Mucosa of stomach (tissue), 1 donor: ENCODE measurements around the gene MAJIN.

Source experiments
- H3K27me3 ChIP-seq: one replicate; pipeline ENCODE4 v1.7.0; 2013; ENCODE audit warnings: mild to moderate bottlenecking, low read length; ENCODE audit not compliant: control insufficient read depth, insufficient read depth
- H3K36me3 ChIP-seq: one replicate; pipeline ENCODE4 v1.7.0; 2013; ENCODE audit warnings: low read length; ENCODE audit not compliant: control insufficient read depth, insufficient read depth
- H3K4me1 ChIP-seq: one replicate; pipeline ENCODE4 v1.7.0; 2013; ENCODE audit warnings: mild to moderate bottlenecking, low read length; ENCODE audit not compliant: control insufficient read depth, insufficient read depth
- H3K4me3 ChIP-seq: one replicate; pipeline ENCODE4 v1.7.0; 2013; ENCODE audit warnings: low read length
- H3K9ac ChIP-seq: one replicate; pipeline ENCODE4 v1.7.0; 2013; ENCODE audit warnings: mild to moderate bottlenecking, low read length, moderate library complexity
- H3K9me3 ChIP-seq: one replicate; pipeline ENCODE4 v1.7.0; 2013; ENCODE audit warnings: mild to moderate bottlenecking, low read length, moderate library complexity; ENCODE audit not compliant: control insufficient read depth
- donor health status: Pancreatic carcinoma.

The MAJIN gene

DNA sequence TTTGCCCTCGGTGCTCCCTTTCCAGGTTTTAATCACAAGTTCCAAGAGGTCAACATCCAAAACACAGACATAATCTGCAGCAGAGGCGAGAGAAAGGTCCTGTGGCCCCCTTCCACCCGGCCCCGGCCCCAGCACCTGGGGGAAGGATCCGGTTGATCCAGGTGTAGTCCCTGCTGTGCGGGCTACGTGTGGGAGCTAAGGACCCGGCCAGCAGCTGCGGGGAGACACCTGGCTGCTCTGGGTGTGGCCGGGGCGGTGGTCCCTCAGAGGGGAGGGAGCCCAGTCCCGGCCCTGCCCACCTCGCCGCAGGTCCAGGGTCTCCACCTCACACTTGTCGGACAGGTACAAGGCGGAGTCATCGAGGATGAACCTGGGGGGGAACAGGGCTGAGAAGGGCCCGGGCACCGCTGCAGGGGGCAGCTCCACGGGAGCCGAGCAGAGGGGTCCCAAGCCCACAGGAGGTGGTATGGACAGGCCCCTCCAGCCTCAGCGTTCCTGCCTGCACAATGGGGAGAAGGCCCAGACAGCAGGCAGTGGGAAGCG lies 68.5 kb downstream of the MAJIN start:
- no peak overlapping the region for H3K4me3 ChIP-seq
- H3K27me3 ChIP-seq = no peaks in the 10 kb centered on the region
- no peaks in the 10 kb centered on the region for H3K4me1 ChIP-seq
- H3K9ac ChIP-seq = no peak overlapping the region
- no peaks in the 10 kb centered on the region for H3K36me3 ChIP-seq
- no peaks in the 10 kb centered on the region for H3K9me3 ChIP-seq

DNA sequence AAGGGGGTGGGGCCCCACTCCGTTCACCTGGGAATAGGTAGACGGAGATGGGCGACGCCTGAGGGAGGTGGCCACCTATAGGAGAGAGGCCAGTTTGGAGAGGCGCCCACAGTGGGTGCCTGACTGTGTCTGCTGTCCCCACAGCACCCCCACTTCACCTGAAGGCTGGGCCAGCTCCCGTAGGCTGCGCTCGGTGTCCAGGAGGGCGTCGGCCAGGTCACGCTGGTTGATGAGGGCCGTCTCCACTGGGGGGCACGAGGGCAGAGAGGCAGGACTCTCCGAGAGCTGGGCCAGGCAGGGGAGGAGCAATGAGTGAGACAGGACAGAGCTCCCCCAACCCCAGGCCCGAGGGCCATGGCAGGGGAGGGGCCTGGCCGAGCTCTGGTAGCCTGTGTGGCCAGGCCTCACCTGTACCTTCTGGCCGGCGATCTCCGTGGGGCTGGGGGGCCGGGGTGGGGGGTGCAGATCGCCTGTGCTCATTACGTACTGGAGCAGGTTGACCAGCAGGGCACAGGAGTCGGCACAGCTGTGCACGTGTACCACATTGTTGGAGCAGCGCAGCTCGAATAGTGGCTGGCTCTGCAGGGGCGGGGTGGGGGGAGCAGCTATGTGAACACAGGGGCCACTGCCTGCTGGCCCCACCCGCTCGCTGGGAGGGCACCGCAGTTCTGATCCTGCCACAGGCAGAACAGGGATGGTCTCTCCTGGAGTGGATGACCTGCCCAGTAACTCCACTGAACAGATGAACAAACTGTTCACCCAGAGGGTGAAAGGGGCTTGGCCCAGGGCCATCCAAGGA lies 69.6 kb downstream of the MAJIN start:
- H3K4me1 ChIP-seq = no peaks in the 10 kb centered on the region
- no peaks in the 10 kb centered on the region for H3K9me3 ChIP-seq
- H3K27me3 ChIP-seq = no peaks in the 10 kb centered on the region
- no peaks in the 10 kb centered on the region for H3K36me3 ChIP-seq
- H3K9ac ChIP-seq = no peak overlapping the region
- no peak overlapping the region for H3K4me3 ChIP-seq

DNA sequence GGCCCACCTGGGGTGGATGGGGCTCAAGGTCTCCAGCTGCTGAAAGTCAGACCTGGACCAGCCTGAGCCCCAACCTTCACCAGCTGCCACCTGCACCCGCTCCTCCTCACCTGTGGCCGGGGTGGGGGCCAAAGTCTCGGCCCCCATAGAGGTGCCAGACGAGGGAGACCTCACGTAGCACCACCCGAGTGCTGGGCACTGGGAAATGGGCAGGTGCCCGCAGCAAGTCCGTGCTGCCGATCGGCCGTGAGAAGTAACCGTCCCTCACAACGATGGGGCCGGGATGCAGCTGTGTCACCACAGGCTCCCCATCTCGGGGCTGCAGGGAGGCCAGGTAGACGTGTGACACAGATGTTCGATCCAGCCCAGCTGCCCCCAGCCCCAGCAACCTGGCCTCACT lies 71.1 kb downstream of the MAJIN start:
- no peaks in the 10 kb centered on the region for H3K9me3 ChIP-seq
- no peaks in the 10 kb centered on the region for H3K36me3 ChIP-seq

DNA sequence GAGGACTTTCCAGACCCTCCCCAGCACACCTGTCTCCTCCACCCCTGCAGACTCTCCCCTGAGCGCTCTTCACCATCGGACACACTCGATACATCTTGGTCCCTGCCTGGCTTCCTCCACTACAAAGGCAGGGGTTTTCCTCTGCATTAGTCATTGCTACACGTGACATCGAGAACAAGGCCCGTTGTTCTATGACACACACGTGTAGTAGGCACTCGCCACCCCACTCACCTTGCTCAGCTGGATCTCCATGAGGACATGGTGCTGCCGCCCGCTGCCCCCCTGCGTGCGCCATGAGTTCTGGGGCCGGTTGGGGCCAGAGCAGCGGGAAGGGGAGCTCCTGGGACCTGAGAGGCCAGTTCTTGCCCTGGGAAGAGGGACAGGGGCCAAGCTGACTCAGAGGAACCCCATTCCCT lies 71.6 kb downstream of the MAJIN start:
- H3K4me1 ChIP-seq = no peaks in the 10 kb centered on the region
- no peaks in the 10 kb centered on the region for H3K27me3 ChIP-seq
- no peaks in the 10 kb centered on the region for H3K36me3 ChIP-seq
- no peak overlapping the region for H3K9ac ChIP-seq
- H3K4me3 ChIP-seq = no peak overlapping the region
- H3K9me3 ChIP-seq = no peaks in the 10 kb centered on the region

More for the DNA sequence above, 71.1 kb downstream of the MAJIN start:
- H3K4me3 ChIP-seq = no peak overlapping the region
- no peaks in the 10 kb centered on the region for H3K27me3 ChIP-seq
- no peaks in the 10 kb centered on the region for H3K4me1 ChIP-seq
- no peak overlapping the region for H3K9ac ChIP-seq

DNA sequence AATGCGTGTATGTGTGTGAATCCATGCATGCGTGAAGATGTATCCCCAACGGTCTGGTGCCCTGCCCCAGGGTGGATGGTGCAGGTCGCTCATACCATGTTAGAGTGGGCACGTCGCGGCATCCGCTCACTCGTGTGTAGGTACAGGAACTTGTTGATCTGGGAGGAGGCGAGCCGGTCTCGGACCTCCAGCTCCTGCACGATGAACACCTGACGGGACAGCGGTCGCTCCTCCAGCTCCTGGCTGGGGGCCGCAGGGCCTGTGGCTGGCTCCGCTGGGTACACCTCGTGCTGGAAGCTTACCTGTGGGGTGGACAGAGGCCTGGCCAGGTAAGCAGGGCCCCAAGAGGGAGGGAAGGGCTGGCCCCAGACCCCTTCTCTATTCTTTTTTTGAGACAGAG lies 73.4 kb downstream of the MAJIN start:
- H3K4me3 ChIP-seq = no peak overlapping the region

DNA sequence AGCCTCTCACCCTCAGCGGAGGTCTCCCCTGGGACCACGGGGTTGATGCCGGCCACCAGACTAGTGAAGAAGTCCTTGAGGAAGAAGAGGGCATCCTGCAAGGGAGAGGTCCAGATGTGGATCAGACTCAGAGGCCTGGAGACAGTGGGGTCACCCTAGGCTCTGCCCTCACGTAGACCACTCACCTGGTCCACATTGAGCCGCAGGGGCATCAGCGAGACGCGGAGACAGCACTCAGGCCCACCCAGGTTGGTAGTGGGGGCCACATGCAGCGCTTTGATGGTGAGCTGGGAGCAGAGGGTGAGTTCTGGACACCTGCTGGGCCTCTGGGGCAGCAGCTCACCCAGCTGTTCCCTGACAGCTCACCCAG lies 73.8 kb downstream of the MAJIN start:
- no peaks in the 10 kb centered on the region for H3K36me3 ChIP-seq

More for the DNA sequence above, 73.4 kb downstream of the MAJIN start:
- no peaks in the 10 kb centered on the region for H3K27me3 ChIP-seq
- H3K4me1 ChIP-seq = peaks cover 11% of the 10 kb centered on the region
- H3K36me3 ChIP-seq = no peaks in the 10 kb centered on the region
- no peaks in the 10 kb centered on the region for H3K9me3 ChIP-seq
- H3K9ac ChIP-seq = no peak overlapping the region

DNA sequence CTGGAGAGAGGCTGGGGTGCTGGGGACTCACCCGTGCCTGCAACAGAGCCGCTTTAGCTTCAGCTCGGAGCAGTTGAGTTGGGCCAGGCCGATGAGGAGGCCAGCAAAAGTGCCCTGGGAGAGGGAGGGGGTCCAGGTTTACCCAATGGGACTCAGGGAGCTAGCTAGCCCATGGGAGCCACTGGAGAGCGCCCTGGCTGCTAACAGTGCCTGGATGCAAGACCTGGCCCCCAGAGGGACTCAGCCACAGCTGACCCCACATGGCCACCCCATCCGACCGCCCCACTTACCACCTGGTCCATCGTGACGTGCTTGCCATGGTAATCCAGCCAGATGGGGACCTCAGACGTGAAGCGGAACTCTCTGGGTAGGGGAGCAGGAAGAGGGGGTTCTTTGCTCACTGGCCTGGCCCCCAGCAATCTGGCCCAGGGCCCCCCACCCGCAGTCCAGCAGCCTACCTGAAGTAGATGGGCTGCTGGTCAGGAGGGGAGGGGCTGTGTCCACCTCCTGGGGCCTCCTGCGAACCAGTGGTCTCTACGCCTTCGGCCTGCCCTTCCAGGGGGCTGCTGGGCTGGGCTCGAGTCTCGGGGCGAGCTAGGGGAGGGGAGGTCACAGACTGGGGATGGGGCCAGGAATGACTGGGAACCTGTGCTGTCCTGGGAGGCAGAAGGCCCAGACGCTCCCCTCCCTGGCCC lies 74.4 kb downstream of the MAJIN start:
- Histone ChIP-seq H3K4me1 (peaks cover 13% of the 10 kb centered on the region), H3K9ac (no peak overlapping the region), H3K36me3 (peaks cover 4% of the 10 kb centered on the region), H3K27me3 (no peaks in the 10 kb centered on the region), H3K4me3 (no peak overlapping the region), H3K9me3 (no peaks in the 10 kb centered on the region)

More for the DNA sequence above, 73.8 kb downstream of the MAJIN start:
- Histone ChIP-seq H3K27me3 (no peaks in the 10 kb centered on the region), H3K4me3 (no peak overlapping the region), H3K9ac (no peak overlapping the region), H3K9me3 (no peaks in the 10 kb centered on the region), H3K4me1 (peaks cover 13% of the 10 kb centered on the region)

DNA sequence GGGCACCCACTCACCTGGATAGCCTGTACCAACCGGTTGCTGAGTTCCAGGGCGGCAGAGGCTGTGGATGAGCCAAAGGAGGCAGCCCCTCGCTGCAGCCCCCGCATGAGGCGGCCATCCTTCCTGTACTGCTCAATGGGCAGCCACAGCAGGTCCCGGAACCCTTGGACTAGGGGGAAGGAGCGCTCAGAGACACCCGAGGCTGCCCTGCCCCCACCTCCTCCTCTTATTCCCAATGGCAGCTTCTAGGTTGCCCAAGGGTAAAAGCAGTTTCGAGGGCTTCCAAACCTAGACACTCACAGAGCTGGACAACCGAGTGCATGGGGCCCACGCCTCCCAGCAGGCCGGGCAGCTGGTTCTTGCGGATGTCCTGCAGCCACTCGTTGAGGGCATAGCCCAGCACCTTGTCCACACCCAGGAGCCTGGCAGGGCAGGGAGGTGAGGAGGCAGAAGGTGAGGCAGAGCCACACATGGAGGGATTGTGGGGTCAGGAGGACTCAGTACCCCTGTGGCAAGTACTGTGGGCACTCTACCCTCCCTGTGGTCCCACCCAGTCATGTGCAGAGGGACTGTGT lies 75.4 kb downstream of the MAJIN start:
- Histone ChIP-seq H3K9me3 (no peaks in the 10 kb centered on the region), H3K9ac (no peak overlapping the region), H3K4me1 (peaks cover 13% of the 10 kb centered on the region), H3K36me3 (peaks cover 12% of the 10 kb centered on the region), H3K4me3 (no peak overlapping the region), H3K27me3 (no peaks in the 10 kb centered on the region)

DNA sequence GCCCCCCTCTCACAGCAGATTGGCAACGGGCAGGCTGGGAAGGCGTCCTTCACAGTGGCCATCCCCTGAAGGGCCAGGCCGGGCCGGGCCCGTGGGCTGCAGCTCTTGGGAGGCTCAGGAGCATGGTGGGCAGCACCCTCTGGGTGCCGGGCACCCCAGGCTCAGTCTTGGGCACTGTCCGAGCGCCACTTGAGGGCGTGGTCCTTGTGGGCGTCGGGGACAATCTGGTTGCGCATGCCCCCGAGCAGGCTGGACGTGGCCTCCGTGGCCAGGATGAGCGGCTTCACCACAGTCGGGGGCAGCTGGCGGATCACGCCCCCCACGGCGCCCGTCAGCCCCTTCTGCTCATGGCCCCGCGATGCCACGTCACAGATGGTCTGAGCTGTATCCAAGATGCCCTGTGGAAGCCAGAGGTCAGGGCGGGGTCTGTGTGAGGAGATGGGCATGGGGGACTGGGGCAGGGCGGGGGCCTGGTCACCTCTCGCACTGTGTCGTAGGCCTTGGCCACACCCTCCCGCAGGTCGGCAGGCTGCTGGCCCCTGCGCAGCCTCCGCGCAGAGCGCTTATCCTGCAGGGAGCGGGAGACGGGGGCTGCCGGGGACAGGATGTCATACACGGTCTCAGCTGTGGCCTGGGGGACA lies 77.0 kb downstream of the MAJIN start:
- Histone ChIP-seq H3K36me3 (peaks cover 12% of the 10 kb centered on the region), H3K27me3 (no peaks in the 10 kb centered on the region), H3K4me1 (peaks cover 22% of the 10 kb centered on the region), H3K9me3 (no peaks in the 10 kb centered on the region), H3K4me3 (no peak overlapping the region), H3K9ac (peak overlapping the region; percentile 98)

DNA sequence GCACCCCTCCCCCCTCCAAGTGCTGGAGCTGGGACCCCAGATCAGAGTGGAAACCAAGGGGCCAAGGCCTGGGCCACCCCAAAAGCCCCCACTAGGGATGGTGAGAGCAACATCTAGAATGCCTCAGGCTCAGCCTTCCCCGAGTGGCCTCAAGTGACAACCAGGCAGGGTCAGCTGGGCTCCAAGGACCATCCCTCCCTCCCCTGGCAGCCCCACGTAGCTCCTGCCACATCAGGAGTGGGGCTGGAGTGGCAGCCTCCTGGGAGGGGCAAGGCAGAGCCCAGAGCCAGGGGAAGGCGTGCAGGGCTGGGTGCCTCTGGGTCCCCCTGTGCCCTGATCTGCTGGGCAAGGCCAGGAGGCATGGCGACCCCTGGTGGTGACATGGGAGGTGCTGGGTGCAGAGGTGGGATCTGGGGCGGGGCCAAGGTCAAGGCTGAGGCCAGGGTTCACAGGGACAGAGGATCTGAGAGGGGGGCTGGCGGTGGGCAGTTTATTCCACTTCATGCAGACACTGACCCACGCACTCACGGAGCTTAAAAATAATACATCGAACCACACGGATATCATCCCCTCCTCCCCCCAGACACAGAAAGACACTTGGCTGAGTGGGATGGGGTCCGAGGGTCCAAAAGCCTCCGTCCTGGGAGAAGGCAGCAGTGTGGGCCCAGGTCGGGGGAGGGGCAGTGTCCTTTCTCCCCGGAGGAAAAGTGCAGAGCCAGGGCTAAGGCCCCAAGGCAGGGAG lies 77.7 kb downstream of the MAJIN start:
- H3K36me3 ChIP-seq = peaks cover 12% of the 10 kb centered on the region
- no peaks in the 10 kb centered on the region for H3K27me3 ChIP-seq
- H3K9ac ChIP-seq = peak overlapping the region; percentile 98
- H3K4me3 ChIP-seq = peak overlapping the region; percentile 93
- no peaks in the 10 kb centered on the region for H3K9me3 ChIP-seq
- peaks cover 27% of the 10 kb centered on the region for H3K4me1 ChIP-seq
